ENCODE results near the gene C11orf65. TPM values are rescaled to one million over a fixed set of nuclear protein-coding genes. Genes with fewer than 3 reads are reported as not detected.

Gene C11orf65
- polyA plus RNA-seq, 1 experiment: 0.18 TPM

DNA sequence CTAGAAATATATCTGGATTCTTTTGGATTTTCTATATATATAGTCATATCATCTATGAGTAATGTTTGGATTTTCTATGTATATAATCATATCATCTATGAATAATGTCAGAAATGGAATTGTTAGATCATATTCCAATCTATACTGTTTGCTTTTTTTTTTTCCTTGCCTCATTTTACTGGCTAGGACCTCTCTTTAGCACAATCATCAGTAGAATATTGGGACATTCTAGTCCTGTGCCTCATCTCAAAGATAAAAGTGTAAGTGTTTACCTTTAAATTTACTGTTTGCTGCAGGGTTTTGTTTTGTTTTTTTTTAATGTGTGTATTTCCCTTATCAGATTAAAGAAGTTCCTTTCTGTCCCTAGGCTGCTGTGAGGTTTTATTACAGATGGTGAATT is 97.0 kb downstream of the C11orf65 start:
- no peaks in the 10 kb centered on the region; the same call in 1 of the 2 replicates for H3K36me3 ChIP-seq (ENCODE audit: control insufficient read depth, insufficient read depth, low read length)
- no peaks in the 10 kb centered on the region for H3K27me3 ChIP-seq (ENCODE audit: control insufficient read depth, insufficient read depth, low read length)
- no peak overlapping the region for H3K4me3 ChIP-seq (ENCODE audit: low read depth, low read length)
- POLR2A ChIA-PET: no interaction called here
- CTCF ChIA-PET: no interaction called here
- no peak for DNase-seq (ENCODE audit: low read depth)
- TF ChIP-seq, protein P1, sequence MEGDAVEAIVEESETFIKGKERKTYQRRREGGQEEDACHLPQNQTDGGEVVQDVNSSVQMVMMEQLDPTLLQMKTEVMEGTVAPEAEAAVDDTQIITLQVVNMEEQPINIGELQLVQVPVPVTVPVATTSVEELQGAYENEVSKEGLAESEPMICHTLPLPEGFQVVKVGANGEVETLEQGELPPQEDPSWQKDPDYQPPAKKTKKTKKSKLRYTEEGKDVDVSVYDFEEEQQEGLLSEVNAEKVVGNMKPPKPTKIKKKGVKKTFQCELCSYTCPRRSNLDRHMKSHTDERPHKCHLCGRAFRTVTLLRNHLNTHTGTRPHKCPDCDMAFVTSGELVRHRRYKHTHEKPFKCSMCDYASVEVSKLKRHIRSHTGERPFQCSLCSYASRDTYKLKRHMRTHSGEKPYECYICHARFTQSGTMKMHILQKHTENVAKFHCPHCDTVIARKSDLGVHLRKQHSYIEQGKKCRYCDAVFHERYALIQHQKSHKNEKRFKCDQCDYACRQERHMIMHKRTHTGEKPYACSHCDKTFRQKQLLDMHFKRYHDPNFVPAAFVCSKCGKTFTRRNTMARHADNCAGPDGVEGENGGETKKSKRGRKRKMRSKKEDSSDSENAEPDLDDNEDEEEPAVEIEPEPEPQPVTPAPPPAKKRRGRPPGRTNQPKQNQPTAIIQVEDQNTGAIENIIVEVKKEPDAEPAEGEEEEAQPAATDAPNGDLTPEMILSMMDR (IDR thresholded peaks at IDR 0.05; ENCODE audit: insufficient read depth, low read depth, low read length): no peak

DNA sequence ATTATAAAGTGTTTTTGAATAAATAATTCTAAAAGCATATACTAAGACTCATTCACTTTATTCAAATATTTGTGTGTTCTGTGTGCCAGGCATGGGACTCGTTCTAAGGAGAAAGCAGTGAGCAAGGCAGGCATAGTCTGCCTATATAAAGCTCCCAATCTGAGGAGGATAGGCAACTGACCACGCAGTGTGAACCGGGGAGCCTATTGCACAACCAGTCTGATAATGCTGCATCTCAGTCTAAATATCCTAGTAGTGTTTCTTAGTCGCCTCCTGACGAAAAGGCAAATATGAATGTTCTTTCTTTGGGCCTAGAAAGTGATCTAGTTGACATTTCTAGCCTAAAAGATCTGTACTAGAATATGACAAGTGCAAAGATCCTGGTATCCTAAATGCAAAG is 98.3 kb downstream of the C11orf65 start:
- H3K27me3 ChIP-seq (ENCODE audit: control insufficient read depth, insufficient read depth, low read length): no peaks in the 10 kb centered on the region
- no peak for DNase-seq (ENCODE audit: low read depth)
- H3K4me3 ChIP-seq (ENCODE audit: low read depth, low read length): no peak overlapping the region
- CTCF ChIA-PET: no interaction called here
- POLR2A ChIA-PET: no interaction called here
- TF ChIP-seq, protein P1 (IDR thresholded peaks at IDR 0.05; ENCODE audit: insufficient read depth, low read depth, low read length): no peak
- peaks cover 2% of the 10 kb centered on the region for H3K36me3 ChIP-seq (ENCODE audit: control insufficient read depth, insufficient read depth, low read length)

DNA sequence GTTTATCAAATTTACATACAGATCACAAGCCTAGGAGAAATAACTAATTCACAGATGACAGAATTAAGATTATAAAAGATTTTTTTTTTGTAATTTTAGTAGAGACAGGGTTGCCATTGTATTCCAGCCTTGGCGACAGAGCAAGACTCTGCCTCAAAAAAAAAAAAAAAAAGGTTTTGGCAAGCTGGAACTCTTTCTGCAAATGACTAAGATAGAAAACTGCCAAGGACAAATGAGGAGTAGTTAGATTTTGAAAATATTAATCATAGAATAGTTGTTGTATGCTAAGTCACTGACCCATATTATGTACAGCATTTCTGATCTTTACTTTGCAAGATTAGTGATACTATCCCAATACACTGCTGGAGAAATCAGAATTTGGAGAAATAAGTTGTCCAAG is 99.2 kb downstream of the C11orf65 start:
- TF ChIP-seq, protein P1 (IDR thresholded peaks at IDR 0.05; ENCODE audit: insufficient read depth, low read depth, low read length): no peak
- POLR2A ChIA-PET: no interaction called here
- Histone ChIP-seq H3K27me3 (ENCODE audit: control insufficient read depth, insufficient read depth, low read length) (no peaks in the 10 kb centered on the region), H3K4me3 (ENCODE audit: low read depth, low read length) (no peak overlapping the region), H3K36me3 (ENCODE audit: control insufficient read depth, insufficient read depth, low read length) (peaks cover 2% of the 10 kb centered on the region)
- no peak for DNase-seq (ENCODE audit: low read depth)
- CTCF ChIA-PET: no interaction called here

GRCh38 chr11:108364159-108364558 is 103.2 kb downstream of the C11orf65 start:
- TF ChIP-seq, protein P1 (IDR thresholded peaks at IDR 0.05; ENCODE audit: insufficient read depth, low read depth, low read length): no peak
- no peak overlapping the region for H3K4me3 ChIP-seq (ENCODE audit: low read depth, low read length)
- DNase-seq (ENCODE audit: low read depth): peak; percentile 13
- no peaks in the 10 kb centered on the region for H3K27me3 ChIP-seq (ENCODE audit: control insufficient read depth, insufficient read depth, low read length)
- POLR2A ChIA-PET: no interaction called here
- peaks cover 2% of the 10 kb centered on the region for H3K36me3 ChIP-seq (ENCODE audit: control insufficient read depth, insufficient read depth, low read length)
- CTCF ChIA-PET: interaction anchor here (0.6 to 0.9 kb wide), 2 partner anchors 283 to 1361 kb away, joined by 3 read pairs; no protein-coding TSS in a partner anchor

- no peak overlapping the region for H3K4me3 ChIP-seq (ENCODE audit: low read depth, low read length)
- peaks cover 7% of the 10 kb centered on the region for H3K36me3 ChIP-seq (ENCODE audit: control insufficient read depth, insufficient read depth, low read length)
- ChIA-PET POLR2A (no interaction called here), CTCF (no interaction called here)
- DNase-seq (ENCODE audit: low read depth): no peak
- TF ChIP-seq, protein P1 (IDR thresholded peaks at IDR 0.05; ENCODE audit: insufficient read depth, low read depth, low read length): no peak
- H3K27me3 ChIP-seq (ENCODE audit: control insufficient read depth, insufficient read depth, low read length): no peaks in the 10 kb centered on the region
These were observed 115.9 kb downstream of the C11orf65 start for GRCh38 chr11:108351468-108351867.
